HepG2 (cell line): Measurements from ENCODE around the gene PFDN1. TPM values are rescaled to one million over a fixed set of nuclear protein-coding genes. Genes with fewer than 3 reads are reported as not detected.

Experiments
- ARID4A ChIP-seq: sonication (generic); formaldehyde crosslinking; IDR thresholded peaks from 2 replicates; pipeline ENCODE4 v1.5.0; 2020; ENCODE audit warnings: mild to moderate bottlenecking, missing genetic modification reagents, borderline replicate concordance
- ARNTL ChIP-seq: sonication (generic); formaldehyde crosslinking; IDR thresholded peaks from 2 replicates; pipeline ENCODE4 v1.4.0; 2020; ENCODE audit warnings: mild to moderate bottlenecking, missing genetic modification reagents
- FOXP4 ChIP-seq: sonication (generic); formaldehyde crosslinking; IDR thresholded peaks from 2 replicates; pipeline ENCODE4 v1.4.0; 2020; ENCODE audit warnings: missing genetic modification reagents
- MLLT10 ChIP-seq: sonication (generic); formaldehyde crosslinking; IDR thresholded peaks from 2 replicates; pipeline ENCODE4 v1.4.0; 2020; ENCODE audit warnings: missing genetic modification reagents
- MXD1 ChIP-seq: sonication (generic); formaldehyde crosslinking; IDR thresholded peaks from 2 replicates; pipeline ENCODE4 v1.4.0; 2020; ENCODE audit warnings: mild to moderate bottlenecking, missing genetic modification reagents
- RFXANK ChIP-seq: IDR thresholded peaks from 2 replicates; pipeline ENCODE4 v1.6.1; 2016
- SIN3A ChIP-seq: IDR thresholded peaks from 2 replicates; pipeline ENCODE4 v1.6.1; 2011; ENCODE audit warnings: low read depth, mild to moderate bottlenecking, control low read depth, low read length, borderline replicate concordance
- TEF ChIP-seq: sonication (generic); formaldehyde crosslinking; IDR thresholded peaks from 2 replicates; pipeline ENCODE4 v1.5.0; 2020; ENCODE audit warnings: missing genetic modification reagents
- UBTF ChIP-seq: sonication (generic); formaldehyde crosslinking; IDR thresholded peaks from 2 replicates; pipeline ENCODE4 v1.4.0; 2020; ENCODE audit warnings: mild to moderate bottlenecking, missing genetic modification reagents
- XRCC5 ChIP-seq: fragments of 200-400 bp; formaldehyde crosslinking; optimal IDR thresholded peaks from 2 replicates; pipeline ENCODE3; 2017; ENCODE audit warnings: mild to moderate bottlenecking, low read length
- ZBTB7A ChIP-seq: sonication (generic); formaldehyde crosslinking; IDR thresholded peaks from 2 replicates; pipeline ENCODE4 v1.8.0; 2022; ENCODE audit warnings: mild to moderate bottlenecking, missing genetic modification reagents
- ZFY ChIP-seq: sonication (generic); formaldehyde crosslinking; IDR thresholded peaks from 2 replicates; pipeline ENCODE4 v1.4.0; 2020; ENCODE audit warnings: missing genetic modification reagents
- ZNF235 ChIP-seq: sonication (generic); formaldehyde crosslinking; IDR thresholded peaks from 2 replicates; pipeline ENCODE4 v1.8.1; 2023; ENCODE audit warnings: mild to moderate bottlenecking, missing genetic modification reagents, borderline replicate concordance
- ZNF256 ChIP-seq: sonication (generic); formaldehyde crosslinking; conservative IDR thresholded peaks from 2 replicates; pipeline ENCODE4 v1.4.0; 2020; ENCODE audit warnings: missing genetic modification reagents
- ZNF563 ChIP-seq: sonication (generic); formaldehyde crosslinking; IDR thresholded peaks from 2 replicates; pipeline ENCODE4 v1.8.0; 2022; ENCODE audit warnings: mild to moderate bottlenecking, moderate library complexity, missing genetic modification reagents
- ZNF782 ChIP-seq: sonication (generic); formaldehyde crosslinking; IDR thresholded peaks from 2 replicates; pipeline ENCODE4 v1.4.0; 2020; ENCODE audit warnings: missing genetic modification reagents, mild to moderate bottlenecking, borderline replicate concordance
- polyA plus RNA-seq, 8 experiments: library from polyadenylated mRNA; depleted of rRNA in 3 of 8; stranded (reverse) in 7 of 8; unstranded in 1 of 8; fragments of >200 nt; fragmentation: Illumina TruSeq in 4 of 8; extraction: Trizol in 4 of 8; gene quantifications; 2 replicates each; pipeline versions ENCODE4 v1.2.1 to v1.2.3, GENCODE V29; 2011 to 2016; ENCODE audit warnings: low read depth in 4 of 8, missing spikeins in 1 of 8, mixed read lengths in 1 of 8; ENCODE audit not compliant: insufficient read depth in 1 of 8
- total RNA-seq, 5 experiments: library from RNA; depleted of rRNA; stranded (reverse); fragments of >200 nt; fragmentation: Illumina TruSeq; extraction: Trizol; gene quantifications; 2 replicates each; pipeline ENCODE4 v1.2.3, GENCODE V29; 2016; ENCODE audit warnings: low read depth in 1 of 5

Gene PFDN1
- total and polyA plus RNA-seq, 2 of the 13 experiments (the other 11 are each of a cell fraction or from before 2014, with no cell fraction given) = 67.2 to 70.8 TPM

- TF ChIP-seq FOXP4 (CRISPR knock-in tag) = peak; percentile 16; the same call in 1 of the 2 replicates
- TF ChIP-seq SIN3A = no peak
- no peak for TF ChIP-seq MLLT10 (CRISPR knock-in tag)
- peak; percentile 35 for TF ChIP-seq XRCC5
- no peak for TF ChIP-seq RFXANK (CRISPR knock-in tag)
- TF ChIP-seq ARNTL (CRISPR knock-in tag) = 0 out of 2 replicates have a peak, but pooled peaks have one; percentile 37
- no peak; the same call in 1 of the 2 replicates for TF ChIP-seq ZBTB7A (CRISPR knock-in tag)
- TF ChIP-seq ZFY (CRISPR knock-in tag) = peak; percentile 72
- TF ChIP-seq MXD1 (CRISPR knock-in tag) = peak; percentile 82
- TF ChIP-seq ARID4A = peak; percentile 55; the same call in 1 of the 2 replicates
- TF ChIP-seq UBTF = peak; percentile 90
- peak; percentile 14; the same call in 1 of the 2 replicates for TF ChIP-seq ZNF563 (CRISPR knock-in tag)
- no peak for TF ChIP-seq TEF (CRISPR knock-in tag)
- TF ChIP-seq ZNF235 (CRISPR knock-in tag) = no peak
- TF ChIP-seq ZNF782 (CRISPR knock-in tag) = 0 out of 2 replicates have a peak, but pooled peaks have one; percentile 21
- no peak for TF ChIP-seq ZNF256
Measured at GRCh38 chr5:140346348-140347221, 43.7 kb upstream of the PFDN1 start, which contains the start of gene HBEGF (continued).
